NCI-H1417 (cell line): Measurements from ENCODE around the gene NLRP6.
"Not testable (repeated sequence)": the region's sequence is repeated elsewhere in the genome, so short reads cannot be mapped to it uniquely, and the experiment has no call there.

Experiments used
- DNase-seq, 3 experiments: peaks; one replicate each; lab custom pipeline; 2025; lab: John Stamatoyannopoulos, UW

Gene NLRP6

DNA sequence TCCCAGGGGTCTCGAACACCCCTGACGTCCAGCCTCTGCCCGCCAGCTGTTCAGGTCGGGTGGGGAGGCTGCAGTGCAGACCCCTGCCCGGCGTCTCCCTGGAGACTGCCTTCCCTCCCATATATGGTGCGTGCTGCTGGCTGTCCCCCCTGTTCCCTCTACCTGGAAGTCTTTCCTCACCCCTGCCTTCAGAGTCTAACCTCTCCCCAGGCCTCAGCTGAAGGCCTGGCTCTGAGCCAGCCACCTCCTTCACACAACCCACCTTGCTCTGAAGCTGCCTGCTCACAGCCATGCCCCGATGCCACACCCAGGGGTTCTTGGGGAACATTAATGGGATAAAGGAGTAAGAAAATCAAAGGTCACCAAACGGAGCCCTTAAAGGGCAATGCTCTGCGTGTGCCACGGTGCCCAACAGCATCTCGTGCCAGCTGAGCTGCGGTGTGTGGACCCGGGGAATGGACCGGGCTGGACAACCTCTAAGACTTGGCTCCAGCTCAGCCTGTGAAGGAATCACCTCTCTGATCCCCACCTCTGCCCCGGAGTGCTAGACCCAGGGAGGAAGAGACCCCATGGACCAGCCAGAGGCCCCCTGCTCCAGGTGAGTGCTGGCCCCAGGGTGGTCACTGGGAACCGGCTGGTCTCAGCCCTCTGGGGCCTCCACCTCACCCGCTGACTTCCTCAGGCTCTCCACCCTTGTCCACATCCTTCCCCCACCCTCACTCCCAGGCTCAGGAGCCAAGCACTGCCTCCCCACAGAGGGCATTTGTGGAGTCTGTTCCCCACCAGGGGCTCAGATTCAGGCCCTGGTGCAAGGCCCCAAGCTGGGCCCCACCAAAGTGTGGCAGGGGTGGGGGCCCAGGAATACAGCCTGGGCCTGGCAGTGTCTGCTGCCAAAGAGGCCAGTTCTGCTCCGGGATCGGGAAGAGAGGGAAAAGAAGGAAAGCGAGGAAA, at the start of gene NLRP6:
Gene NLRP6, plus strand, starts transcription at position 407 of the 951 bp plus-strand sequence. Its CDS starts 163 bp downstream, at position 570.
- no peak for DNase-seq

- DNase-seq, result no peak
These were observed 47.8 kb upstream of the NLRP6 start for GRCh38 chr11:230431-230830.

DNA sequence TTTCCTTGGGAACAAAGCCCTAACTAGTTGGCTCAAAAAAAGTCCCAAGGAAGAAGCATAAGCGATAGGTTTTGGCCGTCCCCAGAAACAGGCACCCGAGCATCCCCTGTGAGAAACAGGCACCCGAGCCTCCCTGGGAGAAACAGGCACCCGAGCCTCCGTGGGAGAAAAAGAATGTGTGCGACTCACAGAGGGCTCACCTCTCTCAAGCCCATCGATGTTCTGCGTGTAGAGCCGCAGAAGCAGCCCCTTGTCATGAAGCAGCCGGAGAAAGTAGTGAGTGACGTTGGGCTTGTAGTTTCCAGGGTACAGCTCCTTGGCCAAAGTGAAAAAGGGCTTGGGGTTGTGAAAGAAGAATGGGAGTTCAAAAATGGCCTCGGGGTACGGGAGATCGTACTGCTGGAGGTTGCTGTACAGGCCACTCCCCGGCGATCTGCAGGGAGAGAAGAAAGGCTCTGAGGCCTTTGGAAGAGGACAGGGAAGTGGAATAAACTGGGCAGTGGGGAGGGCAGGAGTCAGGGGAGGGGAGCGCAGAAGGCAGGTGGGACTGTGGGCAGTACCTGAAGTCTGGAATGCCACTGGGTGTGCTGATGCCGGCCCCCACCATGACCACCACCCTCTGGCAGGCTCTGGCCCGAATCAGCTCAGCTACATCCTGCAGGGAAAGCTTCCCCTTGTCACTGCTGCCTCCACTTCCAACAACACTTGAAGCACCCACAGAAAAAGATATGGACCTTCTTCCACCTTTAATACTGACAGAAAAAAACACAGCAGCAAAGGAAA, 45.2 kb upstream of the NLRP6 start:
- no peak for DNase-seq

- no peak for DNase-seq
These were observed 43.0 kb upstream of the NLRP6 start for GRCh38 chr11:235180-235579.

DNA sequence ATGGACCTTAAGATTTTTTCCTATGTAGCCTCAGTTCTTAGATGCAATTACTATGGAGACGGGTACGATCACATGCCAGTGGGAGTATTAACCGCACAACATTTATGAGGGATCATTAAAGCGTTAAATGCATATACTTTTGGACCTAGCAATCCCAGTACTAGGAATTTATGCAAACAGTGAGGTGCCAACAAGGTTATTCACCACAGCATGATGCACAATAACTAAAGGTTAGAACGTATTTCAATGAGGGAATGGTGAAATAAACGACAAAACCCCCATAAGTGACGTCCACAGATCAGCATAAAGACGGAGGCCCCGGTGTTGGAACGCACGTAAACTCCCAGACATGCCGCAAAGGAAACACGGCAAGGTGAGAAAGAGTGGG, 42.6 kb upstream of the NLRP6 start:
- DNase-seq, result no peak

GRCh38 chr11:235997-236773, 42.0 kb upstream of the NLRP6 start, which contains the start of gene SIRT3:
Gene SIRT3 (minus strand): TSS chr11:236342. CDS start chr11:236328, 14 bp downstream.
- peak; percentile 84 to 88 (median 86) for DNase-seq

- DNase-seq, result peak; percentile 79 to 88 (median 87)
These were observed 41.1 kb upstream of the NLRP6 start, which contains the start of gene PSMD13 for GRCh38 chr11:236774-237767. Gene PSMD13 (plus strand): TSS chr11:236976. CDS start chr11:237050, 74 bp downstream.

DNA sequence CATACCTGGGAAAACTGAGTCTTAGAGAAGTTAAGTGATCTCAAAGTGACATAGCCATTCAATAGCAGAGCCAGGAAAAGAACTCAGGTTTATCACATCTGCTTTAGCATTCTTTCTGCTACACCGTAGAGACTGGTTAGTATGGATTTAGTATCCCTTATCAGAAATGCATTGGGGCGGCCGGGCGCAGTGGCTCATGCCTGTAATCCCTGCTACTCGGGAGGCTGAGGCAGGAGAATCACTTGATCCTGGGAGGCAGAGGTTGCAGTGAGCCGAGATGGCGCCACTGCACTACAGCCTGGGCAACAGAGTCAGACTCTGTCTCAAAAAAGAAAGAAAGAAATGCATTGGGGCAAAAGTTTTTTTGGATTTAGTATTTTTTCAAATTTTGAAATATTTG, 39.9 kb upstream of the NLRP6 start:
- not testable (repeated sequence) for DNase-seq

DNA sequence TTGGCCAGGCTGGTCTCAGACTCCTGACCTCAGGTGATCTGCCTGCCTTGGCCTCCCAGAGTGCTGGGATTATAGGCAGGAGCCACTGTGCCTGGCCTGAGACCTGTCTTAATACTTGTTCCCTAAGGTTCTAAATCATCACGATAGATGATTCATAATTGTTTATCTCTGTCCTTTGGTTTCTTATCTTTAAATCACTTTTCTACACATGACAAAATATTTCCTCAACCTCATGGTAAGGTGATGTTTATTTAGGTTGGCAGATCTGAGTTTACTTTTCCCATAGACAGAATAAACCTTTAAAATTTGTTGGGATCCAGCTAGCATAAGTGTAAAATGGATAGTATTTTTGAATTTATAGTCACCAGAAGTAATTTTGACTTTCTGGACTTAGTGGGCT, 37.9 kb upstream of the NLRP6 start:
- DNase-seq, result no peak

DNA sequence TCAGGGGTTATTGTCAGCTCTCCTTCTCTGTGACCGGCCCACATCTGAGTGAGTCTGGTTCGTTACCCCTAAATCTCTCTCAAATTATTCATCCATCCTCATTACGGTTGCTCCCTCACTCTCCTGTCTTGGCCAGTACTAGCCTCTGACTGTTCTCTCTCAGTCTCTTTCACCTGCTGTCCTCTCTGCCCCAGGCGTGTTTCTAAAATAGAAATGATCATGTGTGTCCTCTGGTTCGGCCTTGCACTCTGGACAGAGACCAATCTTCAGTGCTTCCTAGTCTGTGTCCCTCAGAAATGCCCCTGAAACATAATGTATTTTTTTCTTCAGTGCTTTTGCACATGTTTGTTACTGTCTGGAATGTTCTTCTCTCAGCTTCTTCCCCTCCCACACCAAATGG, 36.6 kb upstream of the NLRP6 start:
- no peak for DNase-seq

- DNase-seq, result no peak
These were observed 33.8 kb upstream of the NLRP6 start for GRCh38 chr11:244376-244775.

DNA sequence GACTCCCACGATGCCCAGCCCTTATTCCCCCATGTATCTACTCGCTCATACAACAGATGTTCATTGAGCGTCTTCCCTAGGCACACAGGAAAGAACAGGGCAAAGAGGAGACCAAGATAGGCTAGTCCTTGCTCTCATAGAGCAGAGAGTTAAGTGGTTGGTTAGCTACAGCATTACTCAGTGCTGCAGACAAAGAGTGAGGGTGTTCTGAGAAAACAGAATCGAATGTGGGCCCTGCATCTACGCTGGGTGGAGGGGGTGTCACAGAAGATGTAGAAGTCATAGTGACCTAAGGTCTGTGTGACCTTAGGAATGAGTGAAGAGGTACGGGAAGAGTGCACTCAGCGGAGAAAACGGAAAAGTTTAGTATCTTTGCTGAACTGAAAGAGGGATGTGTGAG, 29.1 kb upstream of the NLRP6 start:
- no peak for DNase-seq

- DNase-seq, result no peak
These were observed 27.9 kb upstream of the NLRP6 start for GRCh38 chr11:250274-250673.

- DNase-seq, result peak in 2 of 3 experiments; percentile 8 to 15
These were observed 27.4 kb upstream of the NLRP6 start for GRCh38 chr11:250740-251299.

- DNase-seq, result no peak
These were observed 26.7 kb upstream of the NLRP6 start for GRCh38 chr11:251550-251949.

DNA sequence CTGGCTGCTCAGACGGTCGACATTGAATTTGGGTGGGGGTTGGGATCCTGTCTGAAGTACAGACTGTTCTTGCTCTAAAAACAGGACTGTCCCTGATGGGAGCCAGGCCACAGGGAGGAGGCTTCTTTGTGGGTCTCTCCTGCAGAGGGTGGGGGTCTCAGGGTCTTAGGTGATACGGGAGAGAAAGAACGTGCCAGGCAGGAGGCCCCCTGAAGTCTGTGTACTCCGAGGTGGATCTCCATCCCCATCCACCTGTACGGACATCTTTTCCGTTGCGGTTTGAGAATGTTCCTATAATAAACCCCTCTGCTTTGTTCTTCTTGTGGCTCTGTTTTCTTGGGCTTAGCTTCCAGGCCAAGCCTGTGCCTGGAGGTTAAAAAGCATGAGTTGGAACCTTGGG, 25.5 kb upstream of the NLRP6 start:
- no peak for DNase-seq

- no peak for DNase-seq
These were observed 24.9 kb upstream of the NLRP6 start for GRCh38 chr11:253160-253885.

DNA sequence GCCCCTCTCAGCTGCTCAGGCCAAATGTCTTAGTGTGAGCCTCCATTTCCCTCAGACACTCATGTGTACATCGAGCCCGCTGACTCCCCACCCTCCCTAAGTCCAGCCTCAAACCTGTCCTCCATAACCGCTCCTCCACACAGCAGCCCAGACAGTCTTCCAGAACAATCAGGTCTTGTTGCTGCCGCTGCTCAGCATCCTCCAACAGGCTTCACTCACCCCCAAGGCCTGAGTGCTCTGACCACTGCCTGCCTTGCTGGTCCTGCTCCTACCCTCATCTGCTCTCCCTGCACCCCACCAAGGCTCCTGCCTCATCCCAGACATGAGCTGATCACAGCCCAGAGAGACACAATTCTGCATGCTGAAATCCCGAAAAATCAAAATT, 24.3 kb upstream of the NLRP6 start:
- no peak for DNase-seq

- no peak for DNase-seq
These were observed 23.0 kb upstream of the NLRP6 start for GRCh38 chr11:255176-255575.

DNA sequence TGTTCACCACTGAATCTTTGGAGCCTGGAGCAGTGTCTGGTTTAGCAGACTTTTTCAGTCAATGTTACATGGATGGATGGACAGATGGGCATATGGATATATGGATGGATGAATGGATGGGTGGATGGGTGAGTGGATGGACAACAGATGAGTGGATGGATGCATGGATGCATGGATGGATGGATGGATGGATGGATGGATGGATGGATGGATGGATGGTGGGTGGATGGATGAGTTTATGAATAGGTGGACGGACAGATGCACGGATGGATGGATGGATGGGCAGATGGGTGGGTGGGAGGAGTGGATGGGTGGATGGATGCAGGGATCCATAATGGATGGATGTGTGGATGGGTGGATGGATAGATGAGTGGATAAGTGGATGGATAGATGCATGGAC, 22.4 kb upstream of the NLRP6 start:
- no peak for DNase-seq
